H1 (cell line): ENCODE data around the gene CENPF.
"Not testable (repeated sequence)": the region's sequence is repeated elsewhere in the genome, so short reads cannot be mapped to it uniquely, and the experiment has no call there.

Experiments used
- CBX8 ChIP-seq: fragments of 300-800, 300-1000 bp; sonication (generic); IDR thresholded peaks from 2 replicates; pipeline ENCODE4 v1.7.1; 2016; ENCODE audit warnings: low read depth, low read length, borderline replicate concordance
- CEBPB ChIP-seq: IDR thresholded peaks from 2 replicates; pipeline ENCODE4 v1.6.1; 2012; ENCODE audit warnings: low read depth, low read length
- CREB1 ChIP-seq: IDR thresholded peaks from 2 replicates; pipeline ENCODE4 v1.6.1; 2012; ENCODE audit warnings: inconsistent platforms
- CTCF ChIP-seq, 3 experiments: IDR thresholded peaks; 1 replicate in 2 of 3; 2 replicates in 1 of 3; pipeline versions ENCODE4 v1.5.1 to v1.6.1; 2011; ENCODE audit warnings: low read length in 3 of 3, mild to moderate bottlenecking in 3 of 3, inconsistent platforms in 2 of 3, low read depth in 1 of 3, moderate library complexity in 1 of 3; ENCODE audit not compliant: insufficient read depth in 1 of 3; ENCODE audit errors: control extremely low read depth in 1 of 3
- EZH2 ChIP-seq: fragments of 200-600 bp; sonication (generic); IDR thresholded peaks from 2 replicates; pipeline ENCODE4 v1.7.1; 2012; ENCODE audit warnings: low read depth, mild to moderate bottlenecking, moderate library complexity, low read length, inconsistent platforms; ENCODE audit not compliant: severe bottlenecking
- GTF2F1 ChIP-seq: IDR thresholded peaks from 2 replicates; pipeline ENCODE4 v1.6.1; 2012; ENCODE audit warnings: low read depth, low read length, improper control_type of control experiment, borderline replicate concordance
- KDM5A ChIP-seq: fragments of 200-600 bp; IDR thresholded peaks from 2 replicates; pipeline ENCODE4 v1.7.1; 2012; ENCODE audit warnings: mild to moderate bottlenecking, low read length, inconsistent platforms, mixed read lengths
- POLR2A ChIP-seq, 2 experiments: IDR thresholded peaks; 1 replicate in 1 of 2; 2 replicates in 1 of 2; pipeline ENCODE4 v1.6.1; 2011; ENCODE audit warnings: low read depth in 2 of 2, low read length in 2 of 2, mild to moderate bottlenecking in 2 of 2; ENCODE audit errors: control extremely low read depth in 1 of 2
- SP1 ChIP-seq: IDR thresholded peaks from 2 replicates; pipeline ENCODE4 v1.6.1; 2011; ENCODE audit warnings: low read depth, low read length
- TEAD4 ChIP-seq: IDR thresholded peaks from 2 replicates; pipeline ENCODE4 v1.6.1; 2012; ENCODE audit warnings: low read depth, low read length, inconsistent platforms, mixed read lengths

GRCh38 chr1:214608216-214608783 lies 5.3 kb downstream of the CENPF start:
- TF ChIP-seq EZH2; KDM5A; CBX8; CTCF (IDR thresholded peaks at IDR 0.05; ENCODE audit: control extremely low read depth in 1 of 3, insufficient read depth in 1 of 3, low read depth in 1 of 3, low read length in 3 of 3); CREB1; CEBPB; TEAD4; GTF2F1; SP1; POLR2A (IDR thresholded peaks at IDR 0.05; ENCODE audit: control extremely low read depth in 1 of 2, low read depth in 2 of 2, low read length in 2 of 2): not testable (repeated sequence)
